K562 treated with DMSO at 1 percent for 12 hours (cell line): ENCODE measurements around the gene CFDP1. TPM values are rescaled to one million over a fixed set of nuclear protein-coding genes. Genes with fewer than 3 reads are reported as not detected.

Source experiments
- total RNA-seq: library from RNA; unstranded; fragments of 300-600 nt; gene quantifications from 2 replicates; pipeline ENCODE4 v1.2.3, GENCODE V29; 2022; ENCODE audit not compliant: insufficient read depth

Gene CFDP1
- 23.5 and 31.3 TPM in 2 replicates for total RNA-seq

GRCh38 chr16:75432828-75433731 lies at the start of gene CFDP1:
Gene CFDP1, minus strand, starts transcription at chr16:75433503. Its CDS starts 151 bp downstream, at chr16:75433352.

GRCh38 chr16:75464122-75464918 lies 31.0 kb upstream of the CFDP1 start, which contains the start of gene TMEM170A:
Gene TMEM170A, minus strand, starts transcription at chr16:75464689. Its CDS starts 89 bp downstream, at chr16:75464600.

GRCh38 chr16:75251280-75252048 lies 181.8 kb downstream of the CFDP1 start, which contains the start of gene BCAR1:
Gene BCAR1, minus strand, starts transcription at chr16:75251624. Its CDS starts 142 bp downstream, at chr16:75251482.

Other genes with a start within 250 kb of the CFDP1 start
- gene CTRB2, start 226.3 kb downstream of the CFDP1 start, total RNA-seq, result not detected in 2 replicates
- not detected in 2 replicates for gene CTRB1, start 214.5 kb downstream of the CFDP1 start, total RNA-seq
- gene BCAR1, start 181.9 kb downstream of the CFDP1 start, total RNA-seq, result 23.3 and 26.7 TPM in 2 replicates
- 16.0 and 28.5 TPM in 2 replicates for gene TMEM170A, start 31.2 kb upstream of the CFDP1 start, total RNA-seq
- not detected in 2 replicates for gene CHST6, start 61.9 kb upstream of the CFDP1 start, total RNA-seq
- gene CHST5, start 102.6 kb upstream of the CFDP1 start, total RNA-seq, result not detected in 2 replicates
- 4.5 and 8.5 TPM in 2 replicates for gene TMEM231, start 122.7 kb upstream of the CFDP1 start, total RNA-seq
- gene GABARAPL2, start 132.9 kb upstream of the CFDP1 start, total RNA-seq, result 170 and 201 TPM in 2 replicates
- gene ADAT1, start 189.8 kb upstream of the CFDP1 start, total RNA-seq, result 6.3 and 27.2 TPM in 2 replicates
- 104 and 147 TPM in 2 replicates for gene KARS1, start 214.2 kb upstream of the CFDP1 start, total RNA-seq
- 82.3 and 95.0 TPM in 2 replicates for gene TERF2IP, start 214.3 kb upstream of the CFDP1 start, total RNA-seq
- gene CPHXL2, start 243.5 kb upstream of the CFDP1 start, total RNA-seq, result not detected in 2 replicates